Effector memory CD8-positive, alpha-beta T cell (primary cell): ENCODE data around the gene HNRNPF.
"Not testable (repeated sequence)": the region's sequence is repeated elsewhere in the genome, so short reads cannot be mapped to it uniquely, and the experiment has no call there.

Experiments
- ATAC-seq: fragments of 150-1000 bp; cut with Tn5 transposase; replicated peaks from 2 replicates; pipeline ENCODE4 v1.10.0; 2021; ENCODE audit warnings: mild to moderate bottlenecking, moderate library complexity
- DNase-seq, 3 experiments: peaks; one replicate each; pipeline ENCODE4 v3.0.0; 2021
- H3K27ac Mint-ChIP-seq, 2 donors: one replicate each; pipeline ENCODE4 v1.8.0; 2022; ENCODE audit warnings: mild to moderate bottlenecking in 2 of 2, mixed read lengths in 2 of 2, moderate library complexity in 2 of 2
- H3K27me3 Mint-ChIP-seq, 2 donors: one replicate each; pipeline ENCODE4 v1.8.0; 2022; ENCODE audit warnings: mixed read lengths in 2 of 2
- H3K36me3 Mint-ChIP-seq: one replicate; pipeline ENCODE4 v1.8.0; 2022; ENCODE audit warnings: mild to moderate bottlenecking, moderate library complexity, mixed read lengths; ENCODE audit not compliant: insufficient read depth
- H3K4me1 Mint-ChIP-seq, 2 donors: one replicate each; pipeline ENCODE4 v1.8.0; 2022; ENCODE audit warnings: low read depth in 2 of 2, mixed read lengths in 2 of 2
- H3K4me3 Mint-ChIP-seq, 2 donors: one replicate each; pipeline ENCODE4 v1.8.0; 2022; ENCODE audit warnings: mild to moderate bottlenecking in 2 of 2, mixed read lengths in 2 of 2, moderate library complexity in 2 of 2
- H3K9me3 Mint-ChIP-seq, 2 donors: one replicate each; pipeline ENCODE4 v1.8.0; 2022; ENCODE audit warnings: mixed read lengths in 2 of 2

The HNRNPF gene

DNA sequence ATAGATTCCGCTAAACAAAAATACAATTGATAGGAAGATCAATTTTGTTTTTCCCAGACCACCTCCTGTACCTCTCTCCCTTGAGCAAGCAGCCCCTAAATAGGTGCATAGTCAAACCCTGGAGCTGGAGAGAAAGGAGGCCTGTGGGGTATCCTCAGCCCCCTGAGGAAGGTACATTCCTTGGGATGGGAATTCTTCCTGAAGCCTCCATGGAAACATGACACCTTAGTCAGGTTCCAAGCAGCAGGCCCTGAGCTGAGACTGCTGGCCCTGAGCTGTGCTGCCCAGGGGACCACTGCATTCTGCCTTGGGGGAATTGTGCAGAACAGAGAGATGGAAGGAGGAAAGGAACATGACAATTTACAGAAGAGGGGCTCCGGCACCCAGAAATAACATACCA is 7.4 kb downstream of the HNRNPF start:
- DNase-seq (no peak), ATAC-seq (no peak)
- Mint-ChIP-seq H3K36me3 (peaks cover 88% of the 10 kb centered on the region), H3K4me1 (peaks cover 62 to 72% of the 10 kb centered on the region in 2 donors), H3K27ac (peak overlapping the region; percentile 87 to 98), H3K9me3 (no peaks in the 10 kb centered on the region), H3K27me3 (no peaks in the 10 kb centered on the region), H3K4me3 (peak overlapping the region; percentile 86 to 97)

DNA sequence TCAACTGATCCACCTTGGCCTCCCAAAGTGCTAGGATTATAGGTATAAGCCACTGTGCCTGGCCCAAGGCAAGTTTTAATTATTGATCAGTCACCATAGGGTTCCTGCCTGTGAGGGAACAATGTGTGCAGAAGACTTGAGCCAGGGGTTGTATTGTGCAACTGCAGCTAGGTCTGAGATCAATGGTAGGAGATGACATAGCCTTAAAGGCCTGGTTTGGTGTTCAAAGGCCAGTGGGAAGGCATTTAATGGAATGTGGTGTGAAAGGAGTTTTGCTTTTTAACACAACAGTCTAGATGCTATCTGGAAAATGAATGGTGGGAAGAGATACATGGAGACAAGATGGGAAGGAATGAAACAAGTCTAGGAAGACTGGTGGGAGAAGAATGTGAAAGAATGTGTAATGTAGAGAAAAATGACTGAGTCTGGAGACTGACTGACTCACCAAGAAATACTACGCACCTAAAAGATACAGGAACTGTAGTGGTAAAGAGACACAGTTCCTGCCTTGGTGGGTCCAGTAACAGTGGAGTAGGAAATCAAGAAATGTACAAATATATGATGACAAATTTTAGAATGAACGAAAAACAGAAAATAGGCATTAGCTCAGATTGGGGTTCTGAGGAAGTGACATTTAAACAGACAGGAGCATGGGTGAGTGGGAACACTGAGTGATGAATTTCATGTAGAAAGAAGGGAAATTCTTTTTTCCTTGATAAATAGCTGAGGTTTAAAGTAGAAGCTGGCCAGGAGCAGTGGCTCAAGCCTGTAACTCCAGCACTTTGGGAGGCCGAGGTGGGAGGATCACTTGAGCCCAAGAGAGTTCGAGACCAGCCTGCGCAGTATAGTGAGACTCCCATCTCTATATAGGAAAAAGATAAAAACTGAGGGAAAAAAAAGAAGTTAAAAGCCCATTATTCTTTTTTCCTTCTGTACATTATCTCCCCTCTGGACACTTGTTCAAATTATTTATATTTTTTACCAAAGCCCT is 9.4 kb downstream of the HNRNPF start:
- Mint-ChIP-seq H3K36me3 (peaks cover 86% of the 10 kb centered on the region), H3K27me3 (no peaks in the 10 kb centered on the region)

DNA sequence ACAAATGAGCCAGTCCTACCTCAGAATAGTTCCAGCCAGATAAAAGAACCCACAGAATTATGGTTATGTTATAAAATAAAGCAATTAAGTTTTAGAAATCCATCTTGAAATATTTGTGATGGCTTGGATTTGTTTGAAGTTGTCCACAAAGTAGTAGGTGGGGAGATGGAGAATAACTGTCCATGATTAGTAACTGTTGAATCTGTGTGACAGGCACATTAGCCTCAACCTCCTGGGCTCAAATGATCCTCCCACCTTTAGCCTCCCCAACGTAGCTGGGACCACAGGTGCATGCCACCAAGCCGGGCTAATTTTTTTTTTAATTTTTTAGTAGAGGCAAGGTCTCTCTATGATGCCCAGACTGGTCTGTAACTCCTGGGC is 10.1 kb downstream of the HNRNPF start:
- DNase-seq = no peak
- Mint-ChIP-seq H3K27ac (peak overlapping the region; percentile 87 to 98), H3K36me3 (peaks cover 86% of the 10 kb centered on the region), H3K27me3 (no peaks in the 10 kb centered on the region), H3K9me3 (no peaks in the 10 kb centered on the region), H3K4me1 (peaks cover 66 to 85% of the 10 kb centered on the region in 2 donors), H3K4me3 (peak overlapping the region; percentile 86 to 97)
- ATAC-seq = no peak

More for the DNA sequence above, 9.4 kb downstream of the HNRNPF start:
- H3K9me3 Mint-ChIP-seq = no peaks in the 10 kb centered on the region
- H3K27ac Mint-ChIP-seq = peak overlapping the region; percentile 87 to 98
- H3K4me3 Mint-ChIP-seq = peak overlapping the region; percentile 86 to 97
- DNase-seq (no peak), ATAC-seq (peak; percentile 14)
- H3K4me1 Mint-ChIP-seq = peaks cover 69 to 88% of the 10 kb centered on the region in 2 donors

DNA sequence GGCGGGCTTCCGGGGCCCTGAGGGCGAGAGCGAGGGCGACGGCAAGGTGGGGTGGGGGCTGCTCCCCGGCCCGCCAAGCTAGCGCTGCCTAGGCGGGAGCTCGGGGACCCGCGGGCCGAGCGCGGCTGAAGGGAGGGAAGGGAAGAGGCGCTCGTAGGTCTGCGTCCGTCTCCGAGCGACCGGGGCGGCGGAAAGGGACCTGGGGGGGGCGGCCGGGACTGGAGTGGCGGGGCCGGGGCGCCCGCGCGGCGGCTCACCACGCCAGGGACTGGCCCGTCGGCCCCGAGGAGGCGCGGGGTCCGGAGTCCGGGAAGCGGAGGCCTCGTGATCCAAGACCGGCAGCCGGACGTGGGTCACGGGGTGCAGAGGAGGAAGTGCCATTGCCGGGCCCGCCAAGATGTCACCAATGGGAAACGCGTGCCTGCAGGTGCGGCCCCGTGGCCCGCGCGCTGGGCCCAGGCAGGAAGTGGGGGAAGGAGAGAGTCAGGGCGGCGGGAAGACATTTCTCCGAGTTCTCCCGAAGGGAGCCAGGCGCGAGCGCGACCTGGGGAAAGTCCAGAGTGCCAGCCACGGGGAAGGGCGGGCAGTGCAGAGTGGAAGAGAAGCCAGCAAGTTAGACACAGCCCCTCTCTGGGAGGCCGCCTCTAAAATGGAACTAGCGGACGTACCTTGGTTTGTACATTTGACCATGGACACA is 11.9 kb downstream of the HNRNPF start:
- Mint-ChIP-seq H3K27me3 (no peaks in the 10 kb centered on the region), H3K9me3 (no peaks in the 10 kb centered on the region), H3K27ac (peak overlapping the region; percentile 87 to 98), H3K4me1 (peaks cover 63 to 82% of the 10 kb centered on the region in 2 donors), H3K36me3 (peaks cover 87% of the 10 kb centered on the region), H3K4me3 (peak overlapping the region; percentile 86 to 97)
- DNase-seq (peak; percentile 58 to 64 (median 61)), ATAC-seq (peak; percentile 68)

DNA sequence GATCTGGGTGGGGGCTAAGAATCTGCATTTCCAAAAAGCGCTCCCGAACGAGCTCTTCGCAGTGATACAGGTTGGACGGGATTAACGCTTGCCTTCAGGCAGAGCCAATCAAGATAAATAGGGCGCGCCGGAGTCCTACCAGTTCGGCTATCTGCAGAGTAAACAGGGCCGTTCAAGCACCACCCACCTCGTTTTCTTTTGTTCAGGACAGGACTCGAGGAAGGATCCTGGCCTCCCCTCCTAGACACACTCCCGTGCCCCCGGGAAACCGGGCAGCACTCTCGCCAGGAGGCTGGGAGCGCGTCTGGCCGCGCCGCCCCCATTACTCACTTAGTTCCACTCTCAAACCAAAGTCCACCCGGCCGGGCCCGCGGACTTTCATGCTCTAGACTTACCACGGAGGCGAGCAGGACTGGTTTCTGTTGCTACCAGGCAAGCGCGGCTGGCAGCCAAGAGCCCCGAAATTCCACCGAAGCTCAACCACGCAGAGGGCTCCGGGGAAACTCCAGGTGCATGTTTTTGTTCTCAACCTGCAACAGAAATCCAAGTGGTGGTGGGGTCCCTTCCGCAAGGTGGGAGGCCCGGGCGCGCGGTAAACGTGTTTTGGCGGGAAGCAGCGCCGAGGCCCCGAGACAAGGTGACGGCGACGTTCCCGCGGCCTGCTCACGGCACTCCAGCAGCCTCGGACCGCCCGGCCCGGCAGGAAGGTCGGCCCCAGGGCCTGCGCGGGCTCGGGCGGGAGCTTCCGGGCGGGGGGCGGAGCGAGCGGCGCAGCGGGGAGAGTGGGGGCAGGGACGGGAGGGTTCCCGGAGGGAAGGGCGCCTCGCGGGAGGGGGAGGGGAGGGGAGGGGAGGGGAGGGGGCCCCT is 12.7 kb downstream of the HNRNPF start:
- Mint-ChIP-seq H3K4me3 (peak overlapping the region; percentile 86 to 97), H3K9me3 (no peaks in the 10 kb centered on the region), H3K36me3 (peaks cover 87% of the 10 kb centered on the region), H3K27me3 (no peaks in the 10 kb centered on the region), H3K27ac (peak overlapping the region; percentile 87 to 98), H3K4me1 (peaks cover 58 to 80% of the 10 kb centered on the region in 2 donors)
- ATAC-seq (peak; percentile 53), DNase-seq (peak; percentile 50 to 52 (median 50))

DNA sequence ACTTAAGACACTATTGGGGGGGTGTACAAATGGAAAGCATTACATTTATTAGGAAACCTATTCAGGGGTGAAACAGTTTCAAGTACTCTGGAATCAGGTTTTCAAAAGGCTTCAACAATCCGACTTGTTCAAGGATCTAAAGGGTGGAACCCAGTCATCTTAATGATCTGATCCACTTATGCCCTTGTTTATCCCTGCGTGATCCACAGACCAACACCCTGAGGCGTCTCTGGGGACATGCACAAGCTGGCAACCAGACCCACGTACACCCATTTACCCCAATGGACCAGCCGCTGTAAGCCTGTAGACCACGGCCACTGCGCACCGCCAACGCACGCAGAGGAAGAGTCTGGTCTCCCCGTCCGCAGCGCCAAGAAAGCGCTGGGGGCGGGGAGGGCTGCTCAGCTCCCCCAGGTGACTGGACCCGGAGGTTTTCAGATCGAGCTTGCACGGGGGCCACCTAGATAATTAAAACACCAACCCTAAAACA is 13.4 kb downstream of the HNRNPF start:
- H3K4me3 Mint-ChIP-seq = peak overlapping the region; percentile 86 to 97
- H3K27ac Mint-ChIP-seq = peak overlapping the region; percentile 87 to 98
- ATAC-seq = peak; percentile 10

DNA sequence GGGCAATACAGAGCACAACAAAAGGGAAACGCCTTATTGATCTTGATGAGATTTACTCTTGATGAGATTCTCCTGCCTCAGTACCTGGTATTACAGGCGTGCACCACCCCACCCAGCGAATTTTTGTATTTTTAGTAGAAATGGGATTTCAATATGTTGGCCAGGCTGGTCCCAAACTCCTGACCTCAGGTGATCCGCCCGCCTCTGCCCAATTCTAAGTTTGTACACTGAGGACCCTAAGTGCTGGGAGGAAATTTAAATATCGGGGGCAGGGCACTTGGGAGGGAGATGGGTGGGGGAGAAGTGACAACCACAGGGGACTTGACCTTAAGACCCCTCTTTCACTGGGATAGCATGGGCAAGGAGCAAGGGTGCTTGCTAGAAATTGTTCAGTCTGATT is 14.1 kb downstream of the HNRNPF start:
- Mint-ChIP-seq H3K27me3 (no peaks in the 10 kb centered on the region), H3K27ac (peak overlapping the region; percentile 87 to 98), H3K4me1 (peaks cover 65 to 79% of the 10 kb centered on the region in 2 donors), H3K36me3 (peaks cover 88% of the 10 kb centered on the region), H3K4me3 (peak overlapping the region; percentile 86 to 97), H3K9me3 (no peaks in the 10 kb centered on the region)
- no peak for ATAC-seq
- no peak for DNase-seq

More for the DNA sequence above, 13.4 kb downstream of the HNRNPF start:
- peak in 1 of 3 experiments; percentile 37 for DNase-seq
- H3K36me3 Mint-ChIP-seq = peaks cover 89% of the 10 kb centered on the region
- peaks cover 61 to 79% of the 10 kb centered on the region in 2 donors for H3K4me1 Mint-ChIP-seq
- no peaks in the 10 kb centered on the region for H3K9me3 Mint-ChIP-seq
- H3K27me3 Mint-ChIP-seq = no peaks in the 10 kb centered on the region

DNA sequence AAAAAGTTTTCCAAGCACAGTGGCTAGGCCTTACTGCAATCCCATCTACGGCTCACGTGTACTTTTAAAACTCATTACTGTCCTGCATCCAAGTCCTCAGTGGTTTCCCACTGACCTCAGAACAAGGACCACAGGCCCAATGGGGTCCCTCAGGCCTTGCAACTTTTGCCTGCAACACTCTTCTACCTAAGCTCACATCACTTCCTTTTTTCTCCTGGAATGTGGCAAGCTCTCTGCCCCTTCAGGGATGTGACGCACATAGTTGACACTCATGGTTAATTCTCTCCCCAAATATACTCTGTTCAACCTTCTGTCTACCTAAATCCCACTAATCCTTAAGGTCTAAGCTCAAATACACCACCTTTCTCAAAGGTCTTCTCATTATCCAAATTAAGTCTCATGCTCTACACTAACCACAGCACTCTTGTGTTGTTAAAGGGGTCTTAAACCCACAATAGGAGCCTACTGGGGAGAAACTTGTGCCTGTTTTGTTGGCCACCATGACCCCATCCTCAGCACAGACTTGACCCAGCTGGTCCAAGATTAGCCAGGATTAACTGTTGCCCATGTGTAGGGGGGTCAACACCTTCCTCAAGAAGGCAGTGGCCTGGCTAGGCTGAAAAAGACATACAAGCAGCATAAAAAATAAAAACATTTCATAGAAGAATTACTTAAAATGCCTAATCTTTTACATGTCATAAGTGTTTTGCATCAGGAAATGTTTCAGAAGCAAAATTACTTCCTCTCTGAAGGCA is 15.2 kb downstream of the HNRNPF start:
- Mint-ChIP-seq H3K4me3 (peak overlapping the region in 1 of 2 donors; percentile 21), H3K4me1 (peaks cover 61 to 79% of the 10 kb centered on the region in 2 donors), H3K27me3 (no peaks in the 10 kb centered on the region), H3K27ac (peak overlapping the region; percentile 44 to 87), H3K9me3 (no peaks in the 10 kb centered on the region), H3K36me3 (peaks cover 91% of the 10 kb centered on the region)
- no peak for ATAC-seq
- no peak for DNase-seq

DNA sequence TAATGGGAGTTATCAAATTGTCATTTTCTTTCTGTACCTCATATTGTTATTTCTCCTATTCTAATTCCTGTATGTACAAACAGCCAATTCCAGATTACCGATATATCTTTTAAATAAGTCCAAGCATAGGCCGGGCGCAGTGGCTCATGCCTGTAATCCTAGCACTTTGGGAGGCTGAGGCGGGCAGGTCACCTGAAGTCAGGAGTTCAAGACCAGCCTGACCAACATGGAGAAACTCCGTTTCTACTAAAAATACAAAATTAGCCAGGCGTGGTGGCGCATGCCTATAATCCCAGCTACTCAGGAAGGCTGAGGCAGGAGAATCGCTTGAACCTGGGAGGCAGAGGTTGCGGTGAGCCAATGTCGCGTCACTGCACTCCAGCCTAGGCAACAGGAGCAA is 15.8 kb downstream of the HNRNPF start:
- H3K27me3 Mint-ChIP-seq, ATAC-seq, H3K9me3 Mint-ChIP-seq, DNase-seq, H3K4me3 Mint-ChIP-seq: not testable (repeated sequence)
- Mint-ChIP-seq H3K27ac (peak overlapping the region; percentile 44 to 87), H3K36me3 (peaks cover 96% of the 10 kb centered on the region), H3K4me1 (peaks cover 63 to 81% of the 10 kb centered on the region in 2 donors)

DNA sequence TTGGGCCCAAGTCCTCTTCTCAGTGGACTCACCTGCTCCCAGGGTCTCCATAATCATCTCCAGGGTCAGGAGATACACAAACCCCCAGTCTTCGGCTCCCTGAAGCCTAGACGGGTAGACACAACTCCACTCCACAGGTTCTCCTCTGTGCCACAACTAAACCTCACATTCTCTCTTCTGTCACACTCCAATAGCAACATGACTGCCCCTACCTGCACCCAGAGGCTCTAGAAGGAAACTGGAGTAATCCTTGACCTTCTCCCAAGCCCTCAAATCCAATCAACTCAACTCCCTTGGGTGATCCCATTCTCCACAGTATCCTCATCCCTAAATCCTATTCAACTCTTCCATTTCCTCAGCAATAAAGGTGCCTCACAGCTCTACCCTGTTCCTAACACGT is 16.2 kb downstream of the HNRNPF start:
- ATAC-seq (no peak), DNase-seq (no peak)
- peaks cover 96% of the 10 kb centered on the region for H3K36me3 Mint-ChIP-seq
- H3K4me1 Mint-ChIP-seq = peaks cover 61 to 81% of the 10 kb centered on the region in 2 donors
- H3K9me3 Mint-ChIP-seq = no peaks in the 10 kb centered on the region
- H3K27ac Mint-ChIP-seq = peak overlapping the region; percentile 44 to 87
- H3K27me3 Mint-ChIP-seq = no peaks in the 10 kb centered on the region
- H3K4me3 Mint-ChIP-seq = peak overlapping the region in 1 of 2 donors; percentile 37

DNA sequence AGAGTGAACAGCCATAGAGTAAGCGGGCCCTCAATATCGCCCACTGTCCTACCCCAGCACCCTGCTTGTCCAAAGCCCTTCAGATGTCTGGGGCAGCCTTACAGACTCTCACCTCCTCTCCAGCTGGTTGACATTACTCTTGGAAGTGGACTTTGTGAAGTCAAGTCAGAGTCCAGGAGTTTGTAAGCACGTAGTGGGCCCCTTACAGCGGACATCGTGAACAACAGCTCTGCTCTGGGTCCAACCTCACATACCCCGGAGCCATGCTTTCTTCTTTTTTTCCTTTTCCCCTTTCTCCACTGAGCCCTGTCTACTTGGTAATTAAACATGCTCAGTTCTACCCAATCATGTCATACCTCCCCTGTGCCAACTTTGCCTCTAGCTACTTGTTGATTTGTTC is 17.5 kb downstream of the HNRNPF start:
- peak overlapping the region; percentile 44 to 87 for H3K27ac Mint-ChIP-seq
- no peak overlapping the region for H3K4me3 Mint-ChIP-seq
- ATAC-seq (no peak), DNase-seq (no peak)
- no peaks in the 10 kb centered on the region for H3K27me3 Mint-ChIP-seq
- H3K4me1 Mint-ChIP-seq = peaks cover 70 to 87% of the 10 kb centered on the region in 2 donors
- peaks cover 98% of the 10 kb centered on the region for H3K36me3 Mint-ChIP-seq
- no peaks in the 10 kb centered on the region for H3K9me3 Mint-ChIP-seq

DNA sequence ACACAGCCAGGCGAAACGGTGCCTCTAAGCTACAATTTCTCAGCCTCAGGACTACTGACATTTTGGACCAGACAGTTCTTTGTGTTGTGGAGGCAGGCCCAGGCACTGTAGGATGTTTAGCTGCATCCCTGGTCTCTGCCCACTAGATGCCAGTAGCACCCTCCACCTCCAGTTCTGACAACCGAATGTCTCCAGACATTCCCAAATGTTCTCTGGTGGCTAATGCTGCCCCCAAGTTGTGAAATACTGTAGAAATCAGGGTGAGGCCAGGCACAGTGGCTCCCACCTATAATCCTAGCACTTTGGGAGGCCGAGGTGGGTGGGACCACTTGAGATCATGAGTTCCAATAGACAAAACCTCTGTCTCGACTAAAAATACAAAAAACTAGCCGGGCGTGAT is 18.2 kb downstream of the HNRNPF start:
- Mint-ChIP-seq H3K27ac (peak overlapping the region; percentile 35 to 87), H3K9me3 (no peaks in the 10 kb centered on the region), H3K27me3 (no peaks in the 10 kb centered on the region), H3K4me3 (no peak overlapping the region), H3K36me3 (peaks cover 98% of the 10 kb centered on the region), H3K4me1 (peaks cover 64 to 81% of the 10 kb centered on the region in 2 donors)
- peak; percentile 18 to 30 (median 19) for DNase-seq
- ATAC-seq = peak; percentile 69
